Hindlimb muscle (tissue), 1 donor: ENCODE measurements around the gene DNAJB5. TPM values are rescaled to one million over a fixed set of nuclear protein-coding genes. Genes with fewer than 3 reads are reported as not detected.

Experiments used
- DNase-seq: peaks from one replicate; pipeline ENCODE4 v3.0.0-alpha.2; 2013
- polyA plus RNA-seq: library from polyadenylated mRNA; unstranded; fragments of 120-200 nt; gene quantifications from one replicate; pipeline ENCODE4 v1.2.1, GENCODE V29; 2013; ENCODE audit not compliant: insufficient read length

DNAJB5 gene
- polyA plus RNA-seq, 1 donor = 38.8 TPM

- DNase-seq = no peak
These were observed 4.1 kb upstream of the DNAJB5 start for GRCh38 chr9:34985311-34985899.

DNA sequence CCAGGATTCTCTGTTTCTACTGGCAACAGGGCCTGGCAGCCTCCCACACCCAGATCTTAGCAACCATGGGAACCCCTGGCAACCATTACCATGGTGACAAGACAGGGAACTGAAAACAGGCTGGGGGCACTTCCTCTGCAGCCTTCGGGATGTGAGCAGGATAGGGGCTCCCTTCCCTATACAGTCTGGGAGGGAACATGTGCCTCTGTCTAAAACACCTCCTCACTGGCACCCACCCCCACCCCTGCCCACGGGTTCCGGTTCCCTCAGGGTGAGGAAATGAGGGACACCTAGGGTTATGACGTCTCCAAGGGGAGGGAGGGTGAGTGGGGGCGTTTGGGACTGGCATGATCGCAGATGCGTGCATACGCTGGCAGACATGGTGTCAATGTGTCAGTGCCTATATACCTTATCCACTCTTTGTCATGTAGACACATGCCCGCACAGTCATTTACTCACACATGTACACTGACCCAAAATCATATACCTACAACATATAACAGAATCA, 3.0 kb upstream of the DNAJB5 start:
- DNase-seq = no peak

GRCh38 chr9:34987160-34987901, 2.2 kb upstream of the DNAJB5 start:
- no peak for DNase-seq

GRCh38 chr9:34988218-34989002, 1.1 kb upstream of the DNAJB5 start:
- no peak for DNase-seq

GRCh38 chr9:34989946-34990635, 546 bp downstream of the DNAJB5 start:
- peak; percentile 62 for DNase-seq

GRCh38 chr9:34990908-34991606, 1.5 kb downstream of the DNAJB5 start:
- no peak for DNase-seq

DNA sequence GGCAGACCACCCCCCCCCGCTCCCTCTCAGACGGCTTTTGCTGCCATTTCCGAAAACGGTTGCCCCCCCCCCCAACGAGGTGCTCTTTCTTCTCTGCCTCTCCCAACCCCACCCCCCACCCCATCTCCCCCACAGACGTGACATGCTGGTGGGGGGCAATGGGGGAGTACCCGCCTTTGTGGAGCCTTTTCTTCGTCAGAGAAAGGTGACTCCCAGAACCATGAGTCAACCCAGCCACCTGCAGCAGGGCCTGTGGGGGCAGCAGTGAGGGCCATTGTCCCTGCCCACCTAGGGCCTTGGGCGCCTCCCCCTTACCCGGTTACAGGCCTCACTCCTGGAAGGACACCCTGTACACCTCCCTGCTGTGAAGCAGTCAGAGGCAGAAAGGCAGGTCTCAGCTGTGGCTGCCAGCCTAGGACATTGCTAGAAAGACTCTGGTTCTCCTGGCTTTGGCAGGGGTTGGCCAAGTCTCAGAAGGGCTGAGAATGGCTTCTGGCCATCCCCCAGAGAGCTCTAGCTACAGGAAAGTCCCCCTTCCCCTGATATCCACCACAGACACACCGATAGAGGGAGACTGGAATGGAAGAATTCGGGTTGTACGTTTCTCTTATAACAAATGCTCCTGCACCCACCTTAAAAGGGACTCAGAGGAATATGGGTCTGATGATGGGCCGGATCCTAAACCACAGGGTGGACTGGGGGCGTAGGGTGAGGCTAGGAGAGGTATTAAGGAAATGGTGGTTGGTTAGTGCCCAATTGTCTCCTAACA, 2.2 kb downstream of the DNAJB5 start:
- no peak for DNase-seq

GRCh38 chr9:34992376-34992951, 2.9 kb downstream of the DNAJB5 start:
- no peak for DNase-seq

DNA sequence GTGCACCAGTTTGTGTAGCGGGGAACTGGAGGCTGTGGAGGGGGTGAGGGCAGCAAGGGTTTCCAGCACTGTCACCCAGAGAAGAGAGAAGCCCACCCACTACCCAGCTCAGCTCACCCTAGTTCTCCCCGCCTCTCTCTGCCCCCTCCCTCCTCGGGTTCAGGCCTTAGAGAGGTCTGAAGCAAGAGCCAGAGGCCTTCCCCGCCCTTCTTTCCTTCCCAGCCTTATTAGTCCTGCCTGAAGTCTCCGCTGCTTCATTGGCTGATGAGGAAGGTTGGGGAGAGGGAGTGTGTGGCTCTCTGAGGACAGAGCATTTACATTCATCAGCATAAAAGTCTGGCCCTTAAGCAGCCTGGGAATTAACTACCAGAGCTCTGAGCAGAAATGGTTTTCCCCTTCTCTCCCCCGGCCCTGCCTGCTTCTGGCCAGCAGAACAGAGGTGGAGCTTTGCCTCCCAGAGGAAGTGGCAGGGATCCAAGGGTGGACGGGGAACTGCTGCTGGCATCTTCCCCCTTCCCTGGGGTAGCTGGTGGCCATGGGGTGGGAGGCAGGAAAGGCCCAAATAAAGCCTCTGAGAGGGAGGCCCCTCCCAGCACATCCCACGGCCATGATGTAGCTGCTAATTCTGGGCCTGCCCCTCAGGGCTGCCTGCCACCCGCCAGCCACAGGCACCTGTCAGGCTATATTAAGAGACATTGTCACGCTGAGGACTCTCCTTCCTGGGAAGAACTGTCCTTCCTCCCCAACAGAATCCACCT, 4.1 kb downstream of the DNAJB5 start:
- peak; percentile 55 for DNase-seq

- DNase-seq = no peak
These were observed 4.8 kb downstream of the DNAJB5 start for GRCh38 chr9:34994260-34994899.

DNA sequence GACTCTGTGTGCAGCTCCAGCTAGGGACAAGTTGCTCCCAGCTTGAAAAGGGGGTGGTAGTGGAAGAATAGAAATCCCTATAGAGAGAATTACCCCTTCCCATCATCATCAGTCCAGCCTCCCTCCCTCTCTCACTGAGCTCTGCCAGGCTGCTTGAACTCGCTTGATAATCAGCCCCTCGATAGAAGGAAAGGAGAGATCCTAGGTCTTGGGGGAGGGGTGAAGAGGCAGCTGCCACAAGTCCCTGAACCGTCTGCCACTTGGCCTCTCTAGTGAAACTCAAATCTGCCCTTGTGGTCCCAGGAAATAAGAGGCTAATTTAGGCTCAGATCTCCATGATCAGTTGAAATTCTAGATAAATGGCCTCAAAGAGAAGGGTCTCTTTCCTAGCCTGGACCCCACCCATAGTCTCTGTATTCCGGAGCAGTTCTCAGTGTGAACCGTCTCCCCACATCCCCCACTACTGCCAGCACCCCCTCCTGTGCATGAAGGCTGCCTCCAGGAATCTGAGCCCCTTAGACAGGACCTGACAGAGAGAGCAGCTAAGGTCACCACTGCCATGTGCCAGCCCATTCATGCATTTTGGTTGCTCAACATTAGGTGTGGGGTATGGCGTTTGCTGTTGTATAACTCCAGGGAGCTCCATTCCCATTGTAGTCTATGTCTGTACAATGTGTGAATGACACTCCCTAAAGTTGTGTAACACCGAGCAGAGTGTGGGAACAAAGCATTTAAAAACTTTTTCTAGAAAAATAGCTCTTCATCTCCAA, 5.5 kb downstream of the DNAJB5 start:
- DNase-seq = no peak

- no peak for DNase-seq
These were observed 6.1 kb downstream of the DNAJB5 start for GRCh38 chr9:34995670-34996060.

- DNase-seq = no peak
These were observed 6.8 kb downstream of the DNAJB5 start for GRCh38 chr9:34996181-34996904.

GRCh38 chr9:34996905-34997279, 7.3 kb downstream of the DNAJB5 start:
- DNase-seq = no peak

DNA sequence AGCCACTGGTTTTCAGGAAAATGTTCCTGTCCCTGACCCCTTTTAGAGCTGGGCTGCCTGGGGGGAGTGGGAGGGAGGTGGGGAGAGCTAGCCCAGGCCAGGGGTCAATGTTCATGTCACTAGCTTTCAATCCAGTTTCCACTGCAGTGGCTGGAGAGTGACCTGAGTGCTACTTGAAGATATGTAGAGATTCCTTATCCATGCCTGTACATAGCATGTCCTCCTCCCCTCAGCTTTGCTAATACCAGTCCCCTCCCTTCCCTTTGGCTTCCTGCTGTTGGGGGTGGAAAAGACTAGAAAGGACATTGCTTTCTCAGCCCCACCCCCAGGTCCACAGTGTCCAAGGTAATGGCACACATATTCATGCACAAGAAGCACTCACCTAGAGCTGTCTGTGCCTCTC, 7.8 kb downstream of the DNAJB5 start:
- no peak for DNase-seq

- no peak for DNase-seq
These were observed 8.7 kb downstream of the DNAJB5 start for GRCh38 chr9:34998266-34998665.

DNA sequence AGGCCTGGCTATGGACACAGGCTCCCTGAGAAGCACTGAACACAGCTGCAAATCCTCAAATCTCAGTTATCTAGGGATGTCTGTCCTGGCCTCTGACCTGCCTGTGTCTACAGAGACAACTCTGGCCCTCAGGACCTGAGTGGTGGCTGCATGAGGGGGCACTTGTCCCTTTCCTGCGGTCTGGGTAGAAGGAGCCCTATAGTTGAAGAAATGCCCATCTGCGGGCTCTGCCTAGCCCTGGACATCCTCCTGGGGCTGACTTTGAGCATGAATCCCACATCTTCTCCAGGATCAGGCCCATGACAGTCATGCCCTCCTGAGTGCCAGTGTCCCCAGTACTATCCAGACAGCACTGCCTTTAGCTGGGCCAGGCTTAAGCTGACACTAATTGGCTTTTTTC, 10.0 kb downstream of the DNAJB5 start:
- DNase-seq = no peak
